GM21529 (cell line): Measurements from ENCODE around the gene ATG2A.

Source experiments
- ATAC-seq: cut with Tn5 transposase; IDR thresholded peaks from one replicate; pipeline ENCODE4 v1.9.1; 2021; ENCODE audit not compliant: unreplicated experiment

Gene ATG2A

DNA sequence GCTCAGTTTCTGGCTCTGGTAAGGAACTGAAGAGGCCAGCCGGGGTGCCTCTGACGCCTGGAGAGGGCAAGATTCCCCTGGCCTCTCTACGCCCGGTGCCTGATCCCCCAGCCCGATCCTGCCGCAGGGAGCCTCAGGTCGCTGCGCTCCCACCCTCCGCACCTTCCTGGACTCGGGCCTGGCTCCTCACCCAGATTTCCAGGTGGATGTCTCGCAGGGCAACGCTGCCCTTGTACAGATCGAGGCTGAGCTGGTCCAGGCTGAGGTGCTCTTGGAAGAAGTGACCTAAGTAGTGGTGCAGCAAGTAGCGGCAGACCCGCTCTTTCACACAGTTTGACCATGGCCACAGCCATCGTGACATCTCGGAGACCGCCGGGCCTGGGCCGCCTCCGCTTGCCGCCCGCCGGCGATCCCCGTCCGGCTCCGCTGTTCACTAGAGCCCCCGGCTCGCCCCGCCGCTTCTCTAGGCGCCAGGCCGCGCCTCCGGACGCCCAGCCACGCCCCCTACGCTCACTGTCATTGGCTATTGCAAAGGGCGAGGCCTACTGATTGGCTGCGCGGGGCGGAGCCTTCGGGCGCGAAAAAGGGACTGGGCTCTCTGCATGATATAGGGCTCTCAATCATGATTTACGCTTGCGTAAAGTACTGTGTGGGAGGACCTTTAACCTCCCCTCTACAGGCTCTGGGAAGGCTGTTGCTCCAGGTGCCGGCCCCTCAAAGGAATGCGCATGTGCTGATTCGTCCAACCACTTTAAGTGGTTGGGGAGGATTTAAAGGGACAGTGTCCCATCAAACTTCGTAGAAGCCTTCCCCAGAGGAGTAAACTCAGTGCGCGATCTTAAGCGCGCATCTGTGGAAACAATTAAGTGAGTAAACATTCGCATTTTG is at the start of gene ATG2A:
TSS of gene ATG2A (minus strand) at position 435 of the 888 bp plus-strand sequence. CDS start at position 361, 74 bp downstream.
- peak; percentile 92 for ATAC-seq

DNA sequence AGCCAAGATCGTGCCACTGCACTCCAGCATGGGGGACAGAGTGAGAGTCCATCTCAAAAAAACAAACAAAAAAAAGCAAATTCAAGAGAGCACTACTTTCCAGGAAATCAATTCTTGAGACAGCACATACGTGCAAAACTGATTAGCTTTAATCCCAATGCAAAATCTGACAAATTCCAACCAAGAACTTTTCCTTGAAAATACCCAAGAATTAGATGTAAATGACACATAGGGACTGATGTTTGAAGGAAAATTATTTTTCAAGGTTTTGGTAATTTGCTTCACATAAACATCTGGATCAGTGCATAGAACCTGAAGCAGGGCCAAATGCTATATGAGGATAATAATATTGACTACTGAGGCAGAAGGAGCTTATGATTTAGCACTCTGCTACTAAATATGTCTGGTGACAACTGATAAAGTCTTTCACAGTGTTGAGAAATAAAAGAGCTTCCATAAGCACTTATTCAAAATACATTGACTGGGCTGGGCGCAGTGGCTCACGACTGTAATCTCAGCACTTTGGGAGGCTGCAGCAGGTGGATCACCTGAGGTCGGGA is 46.1 kb upstream of the ATG2A start:
- ATAC-seq = no peak

DNA sequence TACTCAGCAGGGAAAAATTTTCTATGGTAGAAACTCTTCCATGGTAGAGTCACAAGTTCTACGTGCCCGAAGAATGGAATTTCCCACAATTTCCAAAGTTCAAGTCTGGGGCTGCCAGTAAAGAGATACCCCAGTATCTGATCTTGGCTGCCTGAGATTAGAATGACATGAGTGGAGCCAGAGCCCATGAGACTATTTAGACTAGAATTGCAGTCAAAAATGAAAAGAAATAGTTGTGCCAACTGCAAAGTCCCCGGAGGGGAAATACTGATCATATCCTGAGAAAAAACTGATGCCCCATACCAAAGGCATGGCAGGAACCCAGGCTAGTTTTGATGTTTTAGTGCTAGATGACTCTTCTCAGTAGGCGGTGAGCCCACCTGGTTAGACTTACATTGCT is 43.7 kb upstream of the ATG2A start:
- no peak for ATAC-seq

DNA sequence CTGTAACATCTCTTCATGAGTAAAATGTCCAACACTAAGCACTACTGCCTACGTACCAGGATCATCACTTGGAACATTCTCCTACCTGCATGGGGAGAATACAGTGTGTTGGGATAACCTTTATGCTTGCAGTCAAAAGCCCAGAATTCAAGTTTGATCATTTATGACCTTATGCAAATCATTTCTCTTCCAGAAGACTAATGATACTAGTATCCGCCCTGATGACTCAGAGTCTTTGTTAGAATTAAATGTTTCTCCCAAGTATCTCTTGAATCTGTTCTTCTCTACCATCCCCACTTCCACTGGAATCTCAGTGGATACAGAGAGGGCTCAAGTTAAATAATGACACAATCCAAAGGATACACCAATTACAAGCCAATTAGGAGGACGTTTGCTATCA is 42.5 kb upstream of the ATG2A start:
- no peak for ATAC-seq

DNA sequence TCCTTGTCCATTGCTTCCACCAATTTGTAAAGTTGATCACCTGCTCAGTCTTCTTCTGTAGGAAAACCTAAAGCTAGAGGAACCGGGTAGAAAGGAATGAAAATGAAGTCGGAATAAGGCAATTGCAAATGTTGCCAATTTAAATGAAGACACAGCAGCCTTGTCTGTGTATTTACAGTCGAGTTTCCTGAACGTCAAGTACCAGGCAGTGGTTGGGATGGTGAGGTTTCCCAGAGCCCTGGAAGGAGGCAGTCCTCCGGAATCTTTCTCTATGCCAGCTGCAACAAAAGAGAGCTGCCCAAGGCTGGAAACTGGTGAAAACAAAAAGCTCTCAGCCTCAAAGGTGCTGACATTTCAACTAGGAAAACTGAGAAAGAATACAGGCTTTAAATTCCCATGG is 37.2 kb upstream of the ATG2A start:
- ATAC-seq = no peak

DNA sequence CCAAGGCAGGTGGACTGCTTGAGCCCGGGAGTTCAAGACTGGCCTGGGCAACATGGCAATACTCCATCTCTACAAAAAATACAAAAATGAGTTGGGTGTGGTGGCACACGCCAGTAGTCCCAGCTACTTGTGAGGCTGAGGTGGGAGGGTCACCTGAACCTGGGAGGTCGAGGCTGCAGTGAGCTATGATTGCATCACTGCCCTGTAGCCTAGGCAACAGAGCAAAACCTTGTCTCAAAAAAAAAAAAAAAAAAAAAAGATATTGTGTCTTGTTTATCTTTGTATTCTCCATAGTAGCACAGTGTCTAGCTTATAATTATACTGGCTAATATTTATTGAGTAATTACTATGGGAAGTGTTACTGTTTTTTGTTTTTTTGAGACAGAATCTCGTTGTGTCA is 34.5 kb upstream of the ATG2A start:
- ATAC-seq = no peak

DNA sequence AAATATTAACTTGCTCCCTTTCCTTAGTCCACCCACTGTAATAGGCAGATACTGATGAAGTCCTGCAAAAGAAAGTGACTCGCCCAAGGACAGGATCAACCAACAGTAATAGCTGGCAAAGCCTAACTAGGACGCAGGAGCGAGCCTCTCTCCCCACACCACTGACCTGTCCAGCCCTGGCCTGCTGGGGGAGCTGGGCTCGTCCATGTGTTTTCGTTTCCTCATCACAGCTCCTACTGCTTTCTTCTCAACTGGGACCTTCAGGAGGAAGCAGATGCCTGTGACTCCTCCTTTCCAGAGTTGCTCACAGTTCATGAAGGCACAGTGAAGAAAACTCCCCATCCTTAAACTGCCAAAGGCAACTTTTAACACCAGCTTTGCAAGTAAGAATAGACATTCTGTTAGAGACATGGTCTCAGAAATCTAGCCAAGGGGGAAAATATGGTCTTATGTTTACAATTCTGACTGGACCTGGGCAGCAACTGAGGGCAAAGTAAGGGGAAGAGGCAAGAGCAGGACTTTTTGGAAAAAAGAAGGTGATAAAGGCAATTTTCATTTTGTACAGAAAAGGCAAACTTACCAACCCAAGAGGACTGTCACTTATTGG is 30.3 kb upstream of the ATG2A start:
- ATAC-seq = no peak

DNA sequence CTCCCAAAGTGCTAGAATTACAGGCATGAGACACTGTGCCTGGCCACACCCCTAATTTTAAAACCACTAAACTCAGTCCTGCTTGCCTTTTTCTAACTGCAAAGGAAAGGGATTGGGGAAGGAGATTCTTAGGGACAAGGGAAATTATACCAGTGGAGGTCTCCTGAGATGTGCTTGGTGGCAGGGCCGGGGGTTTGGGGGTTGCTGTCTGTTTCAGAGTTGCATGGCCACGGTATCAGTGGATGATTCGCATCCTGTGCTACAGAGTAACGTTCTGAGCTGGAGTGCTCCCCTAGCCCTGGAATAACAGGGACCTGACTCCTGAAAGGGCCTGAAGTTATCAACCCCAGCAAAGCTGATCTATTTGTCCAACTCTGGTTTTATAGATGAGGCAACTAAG is 19.5 kb upstream of the ATG2A start:
- no peak for ATAC-seq

DNA sequence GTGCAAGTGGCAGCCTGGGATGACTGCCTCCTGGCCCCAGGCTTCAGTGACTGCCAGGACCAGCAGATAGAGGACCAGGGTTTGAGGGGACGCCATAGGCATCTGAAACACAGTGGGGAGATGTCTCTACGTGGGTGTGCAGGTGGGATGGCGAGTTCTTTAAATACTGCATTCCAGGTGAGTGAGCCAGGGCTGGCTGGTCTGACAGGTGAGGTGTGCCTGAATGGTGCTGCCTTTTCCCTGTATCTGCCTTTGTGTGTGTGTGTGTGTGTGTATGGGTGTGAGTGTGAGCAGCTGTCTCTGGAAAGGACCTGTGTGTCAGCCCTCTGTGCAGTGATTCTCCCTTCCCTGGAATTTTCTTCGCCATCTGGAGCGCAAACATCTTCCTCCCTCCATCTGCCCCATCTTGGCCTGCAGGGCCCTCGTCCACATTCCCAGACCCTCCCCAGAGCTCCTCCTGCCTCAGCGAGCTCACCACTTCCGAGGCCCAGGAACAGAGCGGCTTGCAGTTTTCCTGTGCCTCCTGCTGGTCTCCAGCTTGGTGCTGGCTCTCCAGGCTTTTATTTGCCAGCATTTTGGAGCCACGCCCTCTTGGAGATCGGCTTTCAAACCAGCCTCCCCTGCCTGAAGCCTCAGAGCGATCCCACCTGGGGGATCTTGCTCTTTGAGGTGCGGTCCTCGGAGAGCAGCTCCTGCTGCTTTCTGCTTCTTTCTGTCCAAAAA is 18.5 kb upstream of the ATG2A start, which contains the start of gene GPHA2:
TSS of gene GPHA2 (minus strand) at position 535 of the 723 bp plus-strand sequence. CDS start at position 102, 433 bp downstream.
- ATAC-seq = no peak

DNA sequence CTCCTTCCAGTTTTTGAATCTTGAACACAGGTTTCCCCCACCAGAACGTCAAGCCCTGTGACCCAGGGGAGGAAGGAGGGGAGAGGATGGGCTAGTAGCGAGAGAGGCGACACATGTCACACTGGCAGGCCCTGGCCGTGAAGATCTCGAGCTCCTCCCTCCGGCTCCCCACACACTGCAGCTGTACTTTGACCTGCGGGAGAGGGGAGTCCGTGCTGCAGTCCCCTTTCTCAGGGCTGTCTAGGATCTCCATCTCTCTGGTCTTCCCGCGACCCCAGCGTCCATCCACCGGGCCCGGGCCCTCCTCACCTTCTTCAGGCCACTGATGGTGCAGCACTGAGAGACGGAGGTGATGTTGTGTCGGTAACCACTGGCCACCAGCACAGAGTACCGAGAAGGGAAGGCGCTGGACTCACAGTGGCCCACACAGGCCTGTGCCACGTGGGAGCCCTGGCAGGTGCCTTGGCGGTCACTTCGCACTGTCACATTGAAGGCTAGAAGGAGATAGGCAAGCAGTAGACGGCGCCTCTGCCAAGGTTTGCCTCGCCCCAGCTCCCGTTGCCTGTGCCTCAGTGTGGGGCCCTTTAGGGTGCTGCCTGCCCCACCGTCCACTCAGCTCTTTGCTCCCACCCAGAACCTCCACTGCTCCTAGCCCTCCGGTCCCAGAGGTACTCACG is 17.8 kb upstream of the ATG2A start:
- no peak for ATAC-seq

DNA sequence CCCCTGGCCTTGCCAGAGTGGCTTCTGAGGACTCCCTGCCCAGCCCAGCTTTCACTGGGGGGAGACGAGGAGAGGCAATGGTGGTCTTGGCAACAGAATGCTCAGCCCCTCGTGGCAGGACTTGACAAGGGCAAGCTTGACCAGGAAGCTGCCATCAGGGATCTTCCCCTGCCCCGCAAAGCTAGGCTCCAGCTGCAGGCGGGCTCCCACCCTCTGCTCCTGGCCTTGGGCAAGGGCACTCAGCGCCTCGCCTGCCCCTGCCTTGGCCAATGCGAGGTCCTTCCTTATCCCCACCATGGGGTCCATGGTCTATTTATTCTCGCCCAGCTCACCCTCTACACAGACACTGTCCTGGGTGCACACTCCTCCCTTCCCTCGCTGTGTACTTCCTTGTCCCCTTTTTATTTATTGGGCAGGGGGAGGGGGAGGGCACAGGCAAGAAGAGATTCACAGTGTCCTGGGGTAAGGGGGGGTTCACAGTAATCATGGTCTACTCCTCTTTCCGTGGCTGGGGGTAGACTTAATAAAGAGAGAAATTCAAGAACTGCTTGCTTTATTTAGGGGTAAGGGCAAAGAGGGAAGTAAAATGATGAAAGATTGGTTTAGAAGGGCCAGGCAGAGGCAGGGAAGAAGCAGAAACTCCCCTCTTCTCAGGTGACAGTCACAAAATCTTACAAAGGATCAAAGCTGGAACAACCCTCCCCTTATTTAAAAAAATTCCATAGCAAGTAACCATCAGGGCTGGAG is 17.1 kb upstream of the ATG2A start:
- no peak for ATAC-seq

DNA sequence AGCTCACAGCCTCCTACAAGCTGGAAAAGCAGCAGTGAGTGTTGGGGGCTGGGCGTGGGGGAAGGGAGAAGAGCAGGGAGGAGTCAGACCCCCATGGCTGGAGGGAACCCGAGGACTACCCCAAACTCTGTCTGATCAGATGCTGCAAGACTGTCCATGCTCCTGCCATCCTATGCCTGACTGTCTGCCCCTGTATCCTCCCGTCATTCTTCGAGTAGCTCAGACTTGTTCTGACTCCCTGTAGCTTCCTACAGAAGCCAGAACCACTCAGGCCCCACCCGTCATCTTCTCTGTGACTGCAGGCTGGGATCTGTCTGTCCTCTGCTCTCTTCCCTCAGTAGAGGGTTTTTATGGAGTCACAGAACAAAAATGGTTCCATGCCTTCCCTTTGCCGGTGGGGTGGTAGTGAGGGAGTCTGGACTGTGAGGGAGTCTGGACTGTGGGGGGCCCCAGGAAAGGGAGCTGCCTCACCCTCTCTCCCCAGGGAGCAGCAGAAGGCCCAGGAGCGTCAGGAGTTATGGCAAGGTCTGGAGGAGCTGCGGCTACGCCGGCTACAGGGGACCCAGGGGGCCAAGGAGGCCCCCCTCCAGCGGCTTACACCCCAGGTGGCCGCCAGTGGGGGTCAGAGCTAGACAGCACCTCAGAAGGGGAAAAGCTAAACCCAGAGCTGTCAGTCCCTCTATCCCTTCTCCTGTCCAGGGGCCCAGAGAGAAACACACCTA is 16.4 kb upstream of the ATG2A start:
- ATAC-seq = no peak

DNA sequence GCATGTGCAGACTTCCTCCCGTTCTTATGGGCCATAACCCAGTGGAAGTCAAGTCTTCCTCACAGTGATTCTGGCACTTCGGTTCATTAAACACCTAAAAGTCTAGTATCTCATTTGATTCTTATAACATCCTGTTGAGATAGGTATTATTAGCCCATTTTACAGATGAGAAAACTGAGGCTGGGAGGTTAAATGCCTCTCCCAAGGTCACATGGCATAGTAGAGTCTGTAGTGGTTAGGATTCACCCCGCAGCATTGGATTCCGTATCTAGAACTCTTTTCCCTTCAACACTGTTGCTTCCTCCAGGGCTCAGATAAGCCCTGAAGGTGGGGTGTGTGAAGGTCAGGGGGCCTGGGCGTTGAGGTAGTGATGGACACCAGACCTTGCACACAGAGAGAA is 15.3 kb upstream of the ATG2A start:
- no peak for ATAC-seq

DNA sequence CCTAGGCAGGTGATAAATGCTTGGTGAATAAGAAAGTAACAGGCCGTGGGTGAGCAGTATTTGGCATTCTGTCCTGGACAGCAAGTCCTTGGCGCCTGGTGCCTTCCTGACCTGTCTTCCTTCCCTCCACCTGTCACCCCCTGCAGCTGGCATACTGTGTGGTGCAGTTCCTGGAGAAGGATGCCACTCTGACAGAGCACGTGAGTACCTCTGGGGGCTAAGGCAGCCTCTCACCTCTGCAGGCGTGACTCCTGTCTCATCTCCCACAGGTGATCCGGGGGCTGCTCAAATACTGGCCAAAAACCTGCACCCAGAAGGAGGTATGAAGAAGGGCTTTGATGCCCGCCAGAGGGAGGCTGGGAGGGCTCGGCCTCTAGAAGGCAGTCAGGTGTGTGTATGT is 14.3 kb upstream of the ATG2A start:
- no peak for ATAC-seq

DNA sequence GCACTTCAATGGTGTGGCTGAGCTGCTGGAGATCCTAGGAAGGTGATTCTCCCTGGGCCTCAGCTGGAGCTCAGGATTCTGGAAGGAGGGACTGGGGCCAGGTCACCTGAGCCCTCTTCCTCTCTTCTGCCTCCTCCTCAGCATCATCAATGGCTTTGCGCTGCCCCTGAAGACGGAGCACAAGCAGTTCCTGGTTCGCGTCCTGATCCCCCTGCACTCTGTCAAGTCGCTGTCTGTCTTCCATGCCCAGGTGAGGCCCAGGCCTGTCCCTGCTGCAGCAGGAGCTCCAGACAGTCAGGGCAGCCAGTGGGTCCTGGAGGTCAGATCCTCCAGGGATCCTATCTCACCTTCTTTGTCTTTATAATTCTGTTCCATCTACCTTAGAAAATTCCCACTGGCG is 13.3 kb upstream of the ATG2A start:
- ATAC-seq = no peak

DNA sequence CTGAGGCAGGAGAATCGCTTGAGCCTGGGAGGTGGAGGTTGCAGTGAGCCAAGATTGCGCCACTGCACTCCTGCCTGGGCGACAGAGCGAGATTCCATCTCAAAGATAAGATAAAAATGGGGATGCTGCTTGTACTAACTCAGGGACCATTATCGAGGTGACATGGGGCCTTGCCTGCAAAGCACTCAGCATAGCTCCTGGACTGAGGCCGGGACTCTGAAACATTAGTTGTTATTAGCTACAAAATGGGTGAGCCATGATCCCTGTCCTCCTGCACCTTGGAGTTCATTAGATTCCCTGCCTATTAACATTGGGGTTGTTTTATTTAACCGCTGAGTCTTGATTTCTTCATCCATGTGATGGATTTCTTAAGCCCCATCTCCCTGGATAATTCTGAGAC is 12.6 kb upstream of the ATG2A start:
- no peak for ATAC-seq

DNA sequence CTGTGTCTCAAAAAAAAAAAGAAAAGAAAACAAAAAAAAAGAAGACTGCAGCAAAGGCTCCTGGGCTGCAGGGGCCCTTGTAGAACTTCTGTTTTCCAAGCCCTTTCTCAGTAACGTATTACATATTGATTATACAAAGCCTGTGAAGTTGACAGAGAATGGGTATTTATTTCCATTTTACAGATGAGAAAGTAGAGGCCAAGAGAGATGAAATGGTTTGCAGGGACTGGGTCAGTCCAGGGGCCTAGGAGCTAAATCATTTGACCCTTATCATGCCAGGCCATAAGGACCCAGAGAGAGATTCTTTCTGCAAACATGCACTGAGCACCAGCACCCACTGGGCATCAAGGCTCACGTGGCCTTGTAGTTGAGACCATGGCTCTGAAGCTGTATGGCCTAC is 11.9 kb upstream of the ATG2A start:
- ATAC-seq = no peak

DNA sequence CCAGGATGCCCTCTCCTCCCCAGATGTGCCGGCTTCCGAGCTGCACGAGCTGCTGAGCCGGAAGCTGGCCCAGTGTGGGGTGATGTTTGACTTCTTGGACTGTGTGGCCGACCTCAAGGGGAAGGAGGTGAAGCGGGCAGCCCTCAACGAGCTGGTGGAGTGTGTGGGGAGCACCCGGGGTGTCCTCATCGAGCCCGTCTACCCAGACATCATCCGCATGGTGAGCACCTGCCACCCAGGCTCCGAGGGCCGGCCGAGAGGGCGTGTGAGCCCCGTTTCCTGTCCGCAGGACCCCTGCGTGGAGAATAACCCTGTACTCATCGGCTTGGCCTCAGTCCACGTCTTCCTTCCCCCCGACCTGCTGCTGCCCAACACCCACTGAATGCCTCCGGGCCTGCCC is 9.7 kb upstream of the ATG2A start:
- ATAC-seq = no peak
